Body of pancreas (tissue), 4 donors: ENCODE measurements around the gene TBCEL.

ENCODE experiments used
- POLR2A ChIP-seq, 3 donors: fragments of 450-650 bp; IDR thresholded peaks; one replicate each; pipeline ENCODE4 v1.6.1; 2016; ENCODE audit warnings: antibody characterized with exemption in 3 of 3, mild to moderate bottlenecking in 2 of 3
- TF ChIP-seq, protein P1 (sequence below), 7 experiments: fragments of 450-650 bp in 4 of 7; fragments of 200-600 bp in 3 of 7; sonication (generic) in 3 of 7; IDR thresholded peaks; one replicate each; pipeline ENCODE4 v1.5.1; 2016 to 2019; ENCODE audit warnings: antibody characterized with exemption in 7 of 7

DNA sequence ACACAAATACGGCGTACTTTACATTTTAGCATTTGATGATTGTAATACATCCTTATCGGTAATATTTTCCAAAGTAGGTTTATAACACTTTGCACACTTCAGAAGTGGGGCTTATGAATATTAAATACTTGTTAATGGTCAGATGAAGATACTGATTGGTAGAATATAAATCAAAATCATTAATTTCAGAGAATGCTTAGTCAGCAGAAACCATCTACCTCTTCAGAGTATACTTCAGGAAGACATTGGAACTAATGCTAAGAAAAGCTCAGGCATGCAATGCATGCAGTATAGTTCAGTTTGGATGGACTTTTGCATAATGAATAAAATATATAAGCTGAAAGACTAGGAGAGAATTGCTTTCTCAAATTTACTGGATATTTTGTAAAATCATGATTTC, 57.4 kb downstream of the TBCEL start:
- TF ChIP-seq, protein P1, sequence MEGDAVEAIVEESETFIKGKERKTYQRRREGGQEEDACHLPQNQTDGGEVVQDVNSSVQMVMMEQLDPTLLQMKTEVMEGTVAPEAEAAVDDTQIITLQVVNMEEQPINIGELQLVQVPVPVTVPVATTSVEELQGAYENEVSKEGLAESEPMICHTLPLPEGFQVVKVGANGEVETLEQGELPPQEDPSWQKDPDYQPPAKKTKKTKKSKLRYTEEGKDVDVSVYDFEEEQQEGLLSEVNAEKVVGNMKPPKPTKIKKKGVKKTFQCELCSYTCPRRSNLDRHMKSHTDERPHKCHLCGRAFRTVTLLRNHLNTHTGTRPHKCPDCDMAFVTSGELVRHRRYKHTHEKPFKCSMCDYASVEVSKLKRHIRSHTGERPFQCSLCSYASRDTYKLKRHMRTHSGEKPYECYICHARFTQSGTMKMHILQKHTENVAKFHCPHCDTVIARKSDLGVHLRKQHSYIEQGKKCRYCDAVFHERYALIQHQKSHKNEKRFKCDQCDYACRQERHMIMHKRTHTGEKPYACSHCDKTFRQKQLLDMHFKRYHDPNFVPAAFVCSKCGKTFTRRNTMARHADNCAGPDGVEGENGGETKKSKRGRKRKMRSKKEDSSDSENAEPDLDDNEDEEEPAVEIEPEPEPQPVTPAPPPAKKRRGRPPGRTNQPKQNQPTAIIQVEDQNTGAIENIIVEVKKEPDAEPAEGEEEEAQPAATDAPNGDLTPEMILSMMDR (IDR thresholded peaks at IDR 0.05), result no peak
- TF ChIP-seq POLR2A (IDR thresholded peaks at IDR 0.05), result no peak
